Astrocyte of the spinal cord (primary cell): ENCODE measurements around the gene CHKA.

Experiments used
- DNase-seq: peaks from one replicate; pipeline ENCODE4 v3.0.0; 2011; ENCODE audit warnings: low read depth, low spot score
- H3K4me3 ChIP-seq: 2 replicates; pipeline ENCODE4 v1.5.1; 2011; ENCODE audit warnings: low read depth, mild to moderate bottlenecking, low read length, moderate library complexity
- CTCF ChIP-seq: IDR thresholded peaks from 2 replicates; pipeline ENCODE4 v1.5.1; 2012; ENCODE audit warnings: low read depth, mild to moderate bottlenecking, low read length, inconsistent platforms
- in situ Hi-C: cut with HindIII; loops from 2 replicates; pipeline ENCODE4 v1.10.0; 2017; ENCODE audit warnings: low sequenced_read_pairs

Gene CHKA

GRCh38 chr11:68011051-68011943 lies 109.9 kb downstream of the CHKA start:
- peak overlapping the region; percentile 27 for H3K4me3 ChIP-seq
- DNase-seq, result no peak

GRCh38 chr11:68010090-68011041 lies 110.8 kb downstream of the CHKA start, which contains the start of gene ALDH3B1:
Gene ALDH3B1 (plus strand): TSS chr11:68010327. CDS start chr11:68015298, 4,971 bp downstream.
- peak; percentile 79 for DNase-seq
- TF ChIP-seq CTCF, result no peak
- peak within 1 kb of the TSS; percentile 27 for H3K4me3 ChIP-seq
- in situ Hi-C loops, result no loop called here

More at GRCh38 chr11:68011051-68011943, 109.9 kb downstream of the CHKA start:
- no peak for TF ChIP-seq CTCF
- in situ Hi-C loops, result no loop called here

DNA sequence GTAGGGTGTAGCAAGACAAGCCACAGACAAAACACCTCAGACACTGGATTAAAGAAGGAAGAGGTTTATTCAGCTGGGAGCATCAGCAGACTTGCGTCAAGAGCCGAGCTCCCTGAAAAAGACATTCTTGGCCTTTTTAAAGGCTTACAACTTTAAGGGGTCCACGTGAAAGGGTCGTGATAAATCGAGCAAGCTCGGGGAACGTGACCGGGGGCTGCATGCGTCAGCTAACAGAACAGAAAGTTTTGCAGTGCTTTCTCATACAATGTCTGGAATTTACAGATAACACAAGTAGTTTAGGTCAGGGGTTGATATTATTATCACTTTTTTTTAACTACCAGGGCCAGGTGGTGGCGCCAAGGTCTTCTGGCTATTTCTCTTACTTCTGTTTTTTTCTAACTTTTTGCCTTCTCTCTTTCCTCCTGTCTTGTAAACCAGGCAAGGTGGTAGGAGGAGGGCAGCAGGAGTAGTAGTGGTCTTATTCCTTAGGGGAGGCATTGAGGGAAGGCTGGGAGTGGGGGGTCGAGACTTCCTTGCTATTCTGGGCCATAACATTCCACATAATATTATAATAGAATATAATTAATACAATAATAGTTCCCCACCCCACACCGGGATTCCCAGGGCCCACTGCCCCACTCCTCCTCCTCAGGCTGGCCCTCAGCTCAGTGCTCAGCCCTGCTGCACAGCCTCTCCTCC lies 111.6 kb downstream of the CHKA start:
- in situ Hi-C loops, result no loop called here
- H3K4me3 ChIP-seq, result no peak overlapping the region
- peak; percentile 37 for TF ChIP-seq CTCF
- DNase-seq, result peak; percentile 66

DNA sequence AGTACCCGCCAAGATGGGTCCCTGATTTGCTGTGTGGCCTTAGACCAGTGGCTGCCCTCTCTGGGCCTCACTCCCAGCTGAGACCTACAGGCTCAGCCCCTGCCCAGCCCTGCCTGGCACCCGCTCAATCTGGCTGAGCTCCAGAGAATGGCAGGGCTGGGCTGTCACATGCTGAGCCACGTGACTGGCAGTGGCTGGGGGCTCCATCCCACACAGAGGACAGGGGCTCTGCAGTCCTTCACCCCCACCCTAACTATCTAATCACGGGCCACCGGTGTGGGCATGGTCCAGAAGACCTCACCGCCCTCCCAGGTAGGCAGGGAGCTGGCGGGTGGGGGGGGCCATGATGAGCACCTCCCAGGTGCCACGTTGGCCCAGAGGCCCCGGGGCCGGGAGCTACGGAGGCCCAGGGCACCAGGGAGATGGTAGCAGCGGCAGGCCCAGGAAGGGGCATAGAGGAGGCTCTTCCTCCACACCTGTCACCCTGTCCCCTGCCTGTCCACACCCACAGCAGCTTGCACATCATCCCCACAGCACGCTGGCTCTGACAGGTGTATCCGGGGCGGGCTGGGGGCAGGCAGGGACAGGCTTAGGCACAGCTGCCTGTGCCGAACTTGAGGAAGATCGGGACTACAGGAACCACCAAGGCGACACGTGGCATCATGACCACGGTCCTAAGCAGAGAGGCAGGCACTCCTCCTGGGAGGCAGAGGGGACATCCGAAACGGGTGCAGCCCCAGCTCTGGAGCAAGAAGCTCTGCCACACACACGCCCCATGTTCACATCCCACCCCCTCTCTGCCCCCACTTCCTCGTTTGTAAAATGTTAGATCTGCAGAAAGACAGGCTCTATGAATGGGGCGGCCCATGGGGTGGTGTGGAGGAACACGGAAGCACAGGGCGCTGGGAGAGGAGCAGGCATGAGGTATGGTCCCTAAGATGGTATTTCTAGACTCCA lies 112.5 kb downstream of the CHKA start:
- in situ Hi-C loops, result no loop called here
- no peak for DNase-seq
- no peak for TF ChIP-seq CTCF
- H3K4me3 ChIP-seq, result no peak overlapping the region

DNA sequence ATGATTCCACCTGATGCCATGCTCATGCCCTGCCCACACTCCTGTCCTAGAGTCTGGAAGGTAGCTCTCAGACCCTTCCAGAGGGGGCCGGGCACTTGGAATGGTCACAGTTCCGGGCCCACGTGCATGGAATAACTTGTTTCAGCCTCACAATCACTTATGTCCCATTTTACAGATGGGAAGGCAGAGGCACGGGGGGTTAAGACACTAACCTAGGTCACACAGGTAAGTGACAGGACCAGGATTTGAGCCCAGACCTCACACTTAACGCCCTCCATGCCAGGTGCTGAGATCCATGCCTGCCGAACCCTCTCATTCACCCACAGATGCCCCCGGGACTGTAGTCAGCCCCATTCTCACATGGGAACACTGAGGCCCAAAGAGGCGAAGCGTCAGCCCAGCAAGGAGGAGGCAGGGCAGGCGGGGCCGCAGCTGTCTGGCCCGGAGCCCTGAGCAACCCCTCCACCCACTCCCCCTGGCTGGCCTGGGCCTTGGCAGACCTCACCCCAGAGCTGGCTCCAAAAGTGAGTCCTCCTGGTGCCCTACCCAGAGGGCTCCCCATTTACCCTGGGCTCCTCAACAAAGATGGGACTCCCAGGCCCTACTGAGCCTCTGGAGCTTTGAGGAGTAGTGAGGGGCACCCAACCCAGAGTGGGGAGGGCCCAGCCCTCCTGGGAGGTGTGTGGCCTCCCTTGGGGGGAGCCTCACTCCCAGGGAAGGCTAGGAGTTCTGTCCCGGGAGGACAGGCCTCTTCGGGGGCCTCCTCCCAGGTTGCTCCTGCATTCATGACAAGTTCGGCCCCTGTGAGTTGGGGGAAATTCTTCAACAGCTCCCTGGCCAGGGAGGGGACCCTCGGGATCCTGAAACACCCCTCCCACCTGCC lies 113.4 kb downstream of the CHKA start:
- DNase-seq, result no peak
- in situ Hi-C loops, result no loop called here
- H3K4me3 ChIP-seq, result no peak overlapping the region
- no peak for TF ChIP-seq CTCF
